HG03432 (cell line): Measurements from ENCODE around the gene SLC29A3.
"Not testable (repeated sequence)": the region's sequence is repeated elsewhere in the genome, so short reads cannot be mapped to it uniquely, and the experiment has no call there.

Source experiments
- ATAC-seq: cut with Tn5 transposase; IDR thresholded peaks from one replicate; pipeline ENCODE4 v1.9.1; 2021; ENCODE audit warnings: mild to moderate bottlenecking, moderate library complexity; ENCODE audit not compliant: unreplicated experiment

SLC29A3 gene

GRCh38 chr10:71283410-71283809, 35.6 kb upstream of the SLC29A3 start:
- no peak for ATAC-seq

GRCh38 chr10:71283876-71284275, 35.2 kb upstream of the SLC29A3 start:
- no peak for ATAC-seq

- ATAC-seq = no peak
These were observed 34.4 kb upstream of the SLC29A3 start for GRCh38 chr10:71284544-71285179.

- ATAC-seq = no peak
These were observed 33.9 kb upstream of the SLC29A3 start for GRCh38 chr10:71285180-71285545.

- ATAC-seq = no peak
These were observed 33.1 kb upstream of the SLC29A3 start for GRCh38 chr10:71285986-71286385.

- ATAC-seq = no peak
These were observed 32.4 kb upstream of the SLC29A3 start for GRCh38 chr10:71286521-71287294.

GRCh38 chr10:71287456-71287855, 31.6 kb upstream of the SLC29A3 start:
- no peak for ATAC-seq

- ATAC-seq = no peak
These were observed 30.6 kb upstream of the SLC29A3 start for GRCh38 chr10:71288461-71288860.

GRCh38 chr10:71289421-71290130, 29.5 kb upstream of the SLC29A3 start:
- no peak for ATAC-seq

GRCh38 chr10:71290331-71290730, 28.7 kb upstream of the SLC29A3 start:
- ATAC-seq = no peak

GRCh38 chr10:71290806-71291527, 28.1 kb upstream of the SLC29A3 start:
- ATAC-seq = no peak

- no peak for ATAC-seq
These were observed 27.5 kb upstream of the SLC29A3 start for GRCh38 chr10:71291528-71291900.

- no peak for ATAC-seq
These were observed 26.2 kb upstream of the SLC29A3 start for GRCh38 chr10:71292624-71293445.

- no peak for ATAC-seq
These were observed 25.5 kb upstream of the SLC29A3 start for GRCh38 chr10:71293446-71294084.

GRCh38 chr10:71294091-71294561, 24.9 kb upstream of the SLC29A3 start:
- ATAC-seq = no peak

- no peak for ATAC-seq
These were observed 24.2 kb upstream of the SLC29A3 start for GRCh38 chr10:71294856-71295255.

GRCh38 chr10:71295641-71296040, 23.4 kb upstream of the SLC29A3 start:
- no peak for ATAC-seq

GRCh38 chr10:71296086-71296485, 23.0 kb upstream of the SLC29A3 start:
- ATAC-seq = no peak

- ATAC-seq = not testable (repeated sequence)
These were observed 22.2 kb upstream of the SLC29A3 start for GRCh38 chr10:71296811-71297210.

- no peak for ATAC-seq
These were observed 21.7 kb upstream of the SLC29A3 start for GRCh38 chr10:71297343-71297742.
